H1 (cell line): ENCODE results near the gene MMP25. TPM values are rescaled to one million over a fixed set of nuclear protein-coding genes. Genes with fewer than 3 reads are reported as not detected.

Experiments used
- CTCF ChIA-PET: fragments of 300-600 bp; sonication (Branson Sonifier 250); formaldehyde crosslinking; loops from one replicate; lab custom pipeline; 2021; ENCODE audit not compliant: partially characterized antibody; lab: Charles Lee
- POLR2A ChIA-PET: fragments of 300-600 bp; sonication (Branson Sonifier 250); formaldehyde crosslinking; loops from one replicate; lab custom pipeline; 2021; ENCODE audit warnings: inconsistent platforms; ENCODE audit not compliant: partially characterized antibody; lab: Charles Lee
- DNase-seq, 2 experiments: peaks; one replicate each; pipeline versions ENCODE4 v3.0.0 to v3.0.0-alpha.2; 2010 to 2022; ENCODE audit warnings: low spot score in 2 of 2, low read depth in 1 of 2, mixed read lengths in 1 of 2
- FAIRE-seq: peaks from 2 replicates; lab custom pipeline; 2011; peaks lifted over from hg19 to GRCh38; lab: Jason Lieb, UNC
- H2AFZ ChIP-seq: 2 replicates; pipeline ENCODE4 v1.8.1; 2012; ENCODE audit warnings: low read length, inconsistent platforms
- H2AK5ac ChIP-seq: 2 replicates; pipeline ENCODE4 v1.6.1; 2013; ENCODE audit warnings: low read depth, low read length
- H2BK120ac ChIP-seq: replicated peaks from 2 replicates; pipeline ENCODE3; 2013; ENCODE audit warnings: low read depth, low read length, inconsistent platforms
- H2BK12ac ChIP-seq: 2 replicates; pipeline ENCODE4 v1.6.1; 2013; ENCODE audit warnings: low read depth, low read length
- H2BK15ac ChIP-seq: 2 replicates; pipeline ENCODE4 v1.6.1; 2013; ENCODE audit warnings: low read length
- H2BK20ac ChIP-seq: 2 replicates; pipeline ENCODE4 v1.6.1; 2013; ENCODE audit warnings: low read length
- H2BK5ac ChIP-seq: 2 replicates; pipeline ENCODE4 v1.6.1; 2013; ENCODE audit warnings: low read depth, low read length
- H3K14ac ChIP-seq: 2 replicates; pipeline ENCODE4 v1.6.1; 2013; ENCODE audit warnings: inconsistent platforms; ENCODE audit not compliant: insufficient read length
- H3K18ac ChIP-seq: 2 replicates; pipeline ENCODE4 v1.6.1; 2013; ENCODE audit warnings: low read length; ENCODE audit errors: extremely low read depth
- H3K23ac ChIP-seq: 2 replicates; pipeline ENCODE4 v1.6.1; 2013; ENCODE audit warnings: inconsistent platforms; ENCODE audit not compliant: insufficient read length
- H3K23me2 ChIP-seq: 2 replicates; pipeline ENCODE4 v1.6.1; 2013; ENCODE audit warnings: low read depth, low read length
- H3K27ac ChIP-seq: 2 replicates; pipeline ENCODE4 v1.6.1; 2011; ENCODE audit warnings: low read depth, low read length, inconsistent platforms
- H3K27me3 ChIP-seq, 4 experiments: replicated peaks in 1 of 4; 1 replicate in 1 of 4; 2 replicates in 3 of 4; pipeline versions ENCODE4 v1.6.1 to v1.8.1; 2011 to 2013; ENCODE audit warnings: low read length in 3 of 4, mild to moderate bottlenecking in 3 of 4, inconsistent platforms in 2 of 4, mixed read lengths in 2 of 4, moderate library complexity in 1 of 4; ENCODE audit not compliant: control insufficient read depth in 3 of 4, insufficient read depth in 3 of 4; ENCODE audit errors: extremely low read depth in 1 of 4
- H3K36me3 ChIP-seq, 4 experiments: 2 replicates each; pipeline versions ENCODE4 v1.6.1 to v1.8.1; 2011 to 2013; ENCODE audit warnings: mild to moderate bottlenecking in 4 of 4, low read length in 3 of 4, moderate library complexity in 2 of 4, control low read depth in 1 of 4, inconsistent platforms in 1 of 4; ENCODE audit not compliant: insufficient read depth in 4 of 4, control insufficient read depth in 2 of 4
- H3K4ac ChIP-seq: replicated peaks from 2 replicates; pipeline ENCODE3; 2013; ENCODE audit warnings: low read length, low read depth, mixed read lengths, inconsistent platforms; ENCODE audit not compliant: insufficient read length
- H3K4me1 ChIP-seq, 4 experiments: replicated peaks in 1 of 4; 1 replicate in 1 of 4; 2 replicates in 3 of 4; pipeline versions ENCODE4 v1.6.1 to v1.8.1; 2011 to 2013; ENCODE audit warnings: low read length in 3 of 4, inconsistent platforms in 2 of 4, mixed read lengths in 1 of 4; ENCODE audit not compliant: insufficient read depth in 4 of 4, control insufficient read depth in 3 of 4
- H3K4me2 ChIP-seq, 2 experiments: 2 replicates each; pipeline versions ENCODE4 v1.6.1 to v1.8.1; 2011 to 2013; ENCODE audit warnings: low read depth in 2 of 2, low read length in 2 of 2, control low read depth in 1 of 2, inconsistent platforms in 1 of 2, mild to moderate bottlenecking in 1 of 2; ENCODE audit not compliant: insufficient read depth in 1 of 2
- H3K4me3 ChIP-seq, 4 experiments: fragments of 200-600, 300-600 bp in 1 of 4; sonication (generic), shearing (Covaris generic), sonication (Bioruptor Twin) in 1 of 4; 2 replicates each; pipeline versions ENCODE4 v1.5.1 to v1.8.1; 2011 to 2016; ENCODE audit warnings: low read length in 4 of 4, low read depth in 3 of 4, control low read depth in 2 of 4, inconsistent platforms in 2 of 4, mild to moderate bottlenecking in 2 of 4, mixed read lengths in 1 of 4, moderate library complexity in 1 of 4; ENCODE audit not compliant: insufficient read depth in 2 of 4; ENCODE audit errors: extremely low read depth in 1 of 4
- H3K56ac ChIP-seq: replicated peaks from 2 replicates; pipeline ENCODE3; 2013; ENCODE audit warnings: low read depth, mild to moderate bottlenecking, mixed read lengths, low read length, inconsistent platforms; ENCODE audit not compliant: insufficient read length
- H3K79me1 ChIP-seq: 2 replicates; pipeline ENCODE4 v1.6.1; 2013; ENCODE audit warnings: low read depth, low read length, control low read depth
- H3K79me2 ChIP-seq, 2 experiments: 2 replicates each; pipeline versions ENCODE4 v1.6.1 to v1.8.1; 2012 to 2013; ENCODE audit warnings: low read length in 2 of 2, mild to moderate bottlenecking in 2 of 2, inconsistent platforms in 1 of 2; ENCODE audit not compliant: insufficient read depth in 2 of 2, control insufficient read depth in 1 of 2
- H3K9ac ChIP-seq, 4 experiments: replicated peaks in 1 of 4; 1 replicate in 1 of 4; 2 replicates in 3 of 4; pipeline versions ENCODE4 v1.6.1 to v1.8.1; 2011 to 2013; ENCODE audit warnings: low read depth in 3 of 4, low read length in 3 of 4, control low read depth in 2 of 4, mild to moderate bottlenecking in 2 of 4, moderate library complexity in 2 of 4, inconsistent platforms in 1 of 4; ENCODE audit errors: extremely low read depth in 1 of 4
- H3K9me3 ChIP-seq, 2 experiments: 2 replicates each; pipeline versions ENCODE4 v1.6.1 to v1.8.1; 2012 to 2013; ENCODE audit warnings: mild to moderate bottlenecking in 2 of 2, moderate library complexity in 2 of 2, control low read depth in 1 of 2, inconsistent platforms in 1 of 2, low read depth in 1 of 2, low read length in 1 of 2, mixed read lengths in 1 of 2; ENCODE audit not compliant: insufficient read depth in 2 of 2
- H4K20me1 ChIP-seq, 2 experiments: replicated peaks in 1 of 2; 2 replicates each; pipeline versions ENCODE3 to v1.8.1; 2011 to 2013; ENCODE audit warnings: inconsistent platforms in 2 of 2, low read length in 2 of 2, mild to moderate bottlenecking in 1 of 2; ENCODE audit not compliant: insufficient read depth in 2 of 2, control insufficient read depth in 1 of 2
- H4K5ac ChIP-seq: 2 replicates; pipeline ENCODE4 v1.6.1; 2013; ENCODE audit warnings: low read length, low read depth, mixed read lengths, inconsistent platforms; ENCODE audit not compliant: insufficient read length
- H4K8ac ChIP-seq: 2 replicates; pipeline ENCODE4 v1.8.0; 2013; ENCODE audit warnings: mild to moderate bottlenecking, moderate library complexity, low read length, inconsistent platforms; ENCODE audit not compliant: insufficient read depth; ENCODE audit errors: extremely low read depth
- H4K91ac ChIP-seq: replicated peaks from 2 replicates; pipeline ENCODE3; 2013; ENCODE audit warnings: low read length, mixed read lengths, inconsistent platforms; ENCODE audit not compliant: insufficient read length
- EZH2 ChIP-seq: fragments of 200-600 bp; sonication (generic); IDR thresholded peaks from 2 replicates; pipeline ENCODE4 v1.7.1; 2012; ENCODE audit warnings: low read depth, mild to moderate bottlenecking, moderate library complexity, low read length, inconsistent platforms; ENCODE audit not compliant: severe bottlenecking
- PHF8 ChIP-seq: fragments of 200-600 bp; sonication (generic); conservative IDR thresholded peaks from 2 replicates; pipeline ENCODE4 v1.7.1; 2012; ENCODE audit warnings: low read depth, mild to moderate bottlenecking, inconsistent platforms, low read length, moderate library complexity
- POLR2A ChIP-seq, 2 experiments: IDR thresholded peaks; 1 replicate in 1 of 2; 2 replicates in 1 of 2; pipeline ENCODE4 v1.6.1; 2011; ENCODE audit warnings: low read depth in 2 of 2, low read length in 2 of 2, mild to moderate bottlenecking in 2 of 2; ENCODE audit errors: control extremely low read depth in 1 of 2
- SP4 ChIP-seq: IDR thresholded peaks from 2 replicates; pipeline ENCODE4 v1.6.1; 2012; ENCODE audit warnings: low read length, inconsistent platforms
- TAF7 ChIP-seq: optimal IDR thresholded peaks from 2 replicates; pipeline ENCODE3; 2011; ENCODE audit warnings: low read depth, mild to moderate bottlenecking, inconsistent platforms, low read length, moderate library complexity, borderline replicate concordance
- WGBS, 2 experiments: shearing (Covaris generic) in 1 of 2; methylation state at CpG; one replicate each; pipeline versions ENCODE4 v1.1.6 to v1.1.7; 2013 to 2015; ENCODE audit warnings: low lambda C conversion rate in 2 of 2, mixed read lengths in 2 of 2, inconsistent platforms in 1 of 2, low coverage in 1 of 2, missing lambda C conversion rate in 1 of 2; ENCODE audit not compliant: insufficient replicate concordance in 2 of 2, insufficient coverage in 1 of 2, insufficient read length in 1 of 2; ENCODE audit errors: extremely low coverage in 1 of 2, missing lambda C conversion rate in 1 of 2; 5-methylcytosine and 5-hydroxymethylcytosine counted together
- polyA plus RNA-seq, 7 experiments: library from polyadenylated mRNA; depleted of rRNA in 3 of 7; stranded (reverse) in 5 of 7; unstranded in 2 of 7; fragments of >200 nt in 5 of 7; fragments of 200-250 nt in 2 of 7; gene quantifications; 1 replicate in 5 of 7; 2 replicates in 1 of 7; 4 replicates in 1 of 7; pipeline versions ENCODE4 v1.2.1 to v1.2.3, GENCODE V29; 2011 to 2013; ENCODE audit warnings: missing spikeins in 2 of 7, mixed read lengths in 2 of 7
- total RNA-seq: library from RNA; stranded (reverse); fragmentation: NEBNext Ultra II Directional; extraction: Animal tissue kit (Norgen Biotek cat#: 25700); gene quantifications from 2 replicates; pipeline ENCODE4 v1.2.1, GENCODE V29; 2021

Gene MMP25
- total and polyA plus RNA-seq, 2 of the 8 experiments (the other 6 are each of a cell fraction or from before 2014, with no cell fraction given) = 7.7 to 26.7 TPM

- Histone ChIP-seq H2BK12ac (peak overlapping the region; percentile 96), H2BK15ac (peak overlapping the region; percentile 31; the same call in 1 of the 2 replicates)
- DNase-seq = peak in 1 of 2 experiments; percentile 53
These were observed 23.5 kb upstream of the MMP25 start for GRCh38 chr16:3022684-3023414.

More at GRCh38 chr16:3022684-3023414, 23.5 kb upstream of the MMP25 start:
- no peak overlapping the region for H2BK120ac ChIP-seq
- peak overlapping the region in 3 of 4 experiments; percentile 45 to 89 (median 89); a peak in 5 of 7 replicates for H3K9ac ChIP-seq
- H2AK5ac ChIP-seq = peak overlapping the region; percentile 94; the same call in 1 of the 2 replicates
- peaks cover 0 to 22% (median 20%) of the 10 kb centered on the region in 4 experiments; a peak in 6 of 7 replicates for H3K4me1 ChIP-seq
- no peak overlapping the region for H3K23ac ChIP-seq
- H3K14ac ChIP-seq = no peak overlapping the region
- ChIA-PET CTCF (interaction anchor here (1.2 to 23.8 kb wide), 9 partner anchors 9 to 103 kb away, joined by 3 to 639 read pairs (median 5); partner anchors contain the start of genes CLDN9 and ZSCAN10), POLR2A (interaction anchor here (0.8 to 35.7 kb wide), 13 partner anchors 6 to 112 kb away, joined by 3 to 1808 read pairs (median 43); partner anchors contain the start of genes BICDL2, CLDN6, CLDN9 and HCFC1R1)
- no peak overlapping the region for H4K8ac ChIP-seq
- peaks cover 0 to 19% (median 11%) of the 10 kb centered on the region in 4 experiments; a peak in 7 of 8 replicates for H3K36me3 ChIP-seq
- no peaks in the 10 kb centered on the region for H3K9me3 ChIP-seq
- TF ChIP-seq EZH2 (no peak), TAF7 (peak; percentile 32), POLR2A (IDR thresholded peaks at IDR 0.05; ENCODE audit: control extremely low read depth in 1 of 2, low read depth in 2 of 2, low read length in 2 of 2) (peak in 1 of 2 experiments; percentile 40; a peak in 2 of 3 replicates), SP4 (no peak), PHF8 (no peak)
- H3K18ac ChIP-seq = peak overlapping the region; percentile 93
- no peaks in the 10 kb centered on the region for H3K27me3 ChIP-seq
- H3K79me1 ChIP-seq = no peaks in the 10 kb centered on the region
- 28% methylated on average over 6 of the region's 8 CpGs; no CpG with 5 or more reads in 1 of the 2 experiments for WGBS, 2 experiments
- peak overlapping the region; percentile 39 to 97 (median 94) for H3K4me3 ChIP-seq
- H2BK20ac ChIP-seq = 0 out of 2 replicates have a peak overlapping the region, but pooled peaks have one; percentile 61
- no peak overlapping the region for H3K4ac ChIP-seq
- no peak overlapping the region for H2AFZ ChIP-seq
- FAIRE-seq = no peak
- H4K5ac ChIP-seq = no peak overlapping the region
- peak overlapping the region; percentile 94 for H3K27ac ChIP-seq
- H3K79me2 ChIP-seq = peaks cover 0 to 4% of the 10 kb centered on the region in 2 experiments; a peak in 1 of 4 replicates
- peaks cover 19% of the 10 kb centered on the region; the same call in 1 of the 2 replicates for H3K23me2 ChIP-seq
- H2BK5ac ChIP-seq = peak overlapping the region; percentile 97
- peaks cover 5 to 23% of the 10 kb centered on the region in 2 experiments for H4K20me1 ChIP-seq
- H4K91ac ChIP-seq = peak overlapping the region; percentile 12
- no peak overlapping the region for H3K56ac ChIP-seq
- peak overlapping the region; percentile 83 to 88 for H3K4me2 ChIP-seq
